ENCODE results near the gene MAN2A1.

DNA sequence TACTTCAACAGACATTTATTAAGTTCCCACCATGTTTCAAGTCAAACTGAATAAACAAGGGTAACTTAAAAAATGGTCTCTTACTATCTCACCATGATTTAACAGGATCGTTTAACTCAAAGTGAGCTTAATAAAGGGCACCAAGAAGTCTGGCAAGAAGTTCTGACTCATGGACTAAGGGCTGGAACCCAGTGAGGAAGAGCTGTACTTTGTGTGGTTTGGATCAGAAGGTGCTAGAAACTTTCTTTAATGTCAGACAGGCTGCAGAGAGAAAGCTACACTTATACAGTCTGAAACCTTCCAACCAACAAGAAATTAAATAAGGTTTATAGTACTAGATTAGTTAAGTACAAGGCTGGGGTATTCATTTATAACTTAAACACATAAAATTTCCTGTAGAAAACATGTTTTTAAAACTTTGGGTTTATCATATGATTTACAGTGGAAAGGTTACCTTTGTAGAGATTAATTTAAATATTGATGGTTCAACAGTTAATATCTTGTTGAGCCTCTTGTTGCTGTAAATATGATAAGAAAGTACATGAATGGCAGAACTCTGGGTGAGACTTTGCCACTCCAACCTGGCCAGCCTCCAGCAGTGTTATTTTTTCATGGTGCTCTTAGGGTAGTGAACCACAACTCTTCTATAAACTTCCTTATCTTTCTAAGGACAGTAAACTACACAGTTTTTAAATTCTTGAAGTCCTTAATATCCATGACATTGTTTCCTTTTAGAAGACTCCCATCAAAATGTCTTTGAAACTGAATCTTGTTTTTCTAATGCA, 162.8 kb downstream of the MAN2A1 start:
- TF ChIP-seq, protein P1, sequence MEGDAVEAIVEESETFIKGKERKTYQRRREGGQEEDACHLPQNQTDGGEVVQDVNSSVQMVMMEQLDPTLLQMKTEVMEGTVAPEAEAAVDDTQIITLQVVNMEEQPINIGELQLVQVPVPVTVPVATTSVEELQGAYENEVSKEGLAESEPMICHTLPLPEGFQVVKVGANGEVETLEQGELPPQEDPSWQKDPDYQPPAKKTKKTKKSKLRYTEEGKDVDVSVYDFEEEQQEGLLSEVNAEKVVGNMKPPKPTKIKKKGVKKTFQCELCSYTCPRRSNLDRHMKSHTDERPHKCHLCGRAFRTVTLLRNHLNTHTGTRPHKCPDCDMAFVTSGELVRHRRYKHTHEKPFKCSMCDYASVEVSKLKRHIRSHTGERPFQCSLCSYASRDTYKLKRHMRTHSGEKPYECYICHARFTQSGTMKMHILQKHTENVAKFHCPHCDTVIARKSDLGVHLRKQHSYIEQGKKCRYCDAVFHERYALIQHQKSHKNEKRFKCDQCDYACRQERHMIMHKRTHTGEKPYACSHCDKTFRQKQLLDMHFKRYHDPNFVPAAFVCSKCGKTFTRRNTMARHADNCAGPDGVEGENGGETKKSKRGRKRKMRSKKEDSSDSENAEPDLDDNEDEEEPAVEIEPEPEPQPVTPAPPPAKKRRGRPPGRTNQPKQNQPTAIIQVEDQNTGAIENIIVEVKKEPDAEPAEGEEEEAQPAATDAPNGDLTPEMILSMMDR (conservative IDR thresholded peaks at IDR 0.05; ENCODE audit: low read depth in 2 of 2) = no peak
- TF ChIP-seq POLR2AphosphoS5 (IDR thresholded peaks at IDR 0.05; ENCODE audit: low read depth) (no peak), REST (IDR thresholded peaks at IDR 0.05; ENCODE audit: unreplicated experiment) (no peak), EZH2 (IDR thresholded peaks at IDR 0.05; ENCODE audit: low read depth, unreplicated experiment) (no peak), CREB1 (CRISPR knock-in tag; IDR thresholded peaks at IDR 0.05; ENCODE audit: low read depth) (no peak), STAT1 (IDR thresholded peaks at IDR 0.05; ENCODE audit: unreplicated experiment) (no peak)
